Effector memory CD4-positive, alpha-beta T cell (primary cell): Measurements from ENCODE around the gene SHISA8.

ENCODE experiments used
- DNase-seq, 3 donors: peaks; one replicate each; pipeline ENCODE4 v3.0.0-alpha.2; 2020
- H3K27ac ChIP-seq: 2 replicates; pipeline ENCODE4 v1.7.0; 2013; ENCODE audit warnings: mild to moderate bottlenecking, low read length, moderate library complexity; ENCODE audit not compliant: insufficient read depth, poor library complexity, severe bottlenecking
- H3K27me3 ChIP-seq: replicated peaks from 2 replicates; pipeline ENCODE4 v1.7.0; 2013; ENCODE audit warnings: mild to moderate bottlenecking, low read length; ENCODE audit not compliant: insufficient read depth, control insufficient read depth, poor library complexity, severe bottlenecking
- H3K36me3 ChIP-seq: 2 replicates; pipeline ENCODE4 v1.7.0; 2013; ENCODE audit warnings: mild to moderate bottlenecking, low read length, moderate library complexity; ENCODE audit not compliant: control insufficient read depth, insufficient read depth
- H3K4me1 ChIP-seq: 2 replicates; pipeline ENCODE4 v1.7.0; 2013; ENCODE audit warnings: low read length, mild to moderate bottlenecking; ENCODE audit not compliant: control insufficient read depth, insufficient read depth, poor library complexity, severe bottlenecking
- H3K4me3 ChIP-seq: 2 replicates; pipeline ENCODE4 v1.7.0; 2013; ENCODE audit warnings: low read length, low read depth, mild to moderate bottlenecking; ENCODE audit not compliant: insufficient read depth, poor library complexity, severe bottlenecking
- H3K9me3 ChIP-seq: 2 replicates; pipeline ENCODE4 v1.7.0; 2013; ENCODE audit warnings: mild to moderate bottlenecking, low read length, moderate library complexity; ENCODE audit not compliant: control insufficient read depth

The SHISA8 gene

DNA sequence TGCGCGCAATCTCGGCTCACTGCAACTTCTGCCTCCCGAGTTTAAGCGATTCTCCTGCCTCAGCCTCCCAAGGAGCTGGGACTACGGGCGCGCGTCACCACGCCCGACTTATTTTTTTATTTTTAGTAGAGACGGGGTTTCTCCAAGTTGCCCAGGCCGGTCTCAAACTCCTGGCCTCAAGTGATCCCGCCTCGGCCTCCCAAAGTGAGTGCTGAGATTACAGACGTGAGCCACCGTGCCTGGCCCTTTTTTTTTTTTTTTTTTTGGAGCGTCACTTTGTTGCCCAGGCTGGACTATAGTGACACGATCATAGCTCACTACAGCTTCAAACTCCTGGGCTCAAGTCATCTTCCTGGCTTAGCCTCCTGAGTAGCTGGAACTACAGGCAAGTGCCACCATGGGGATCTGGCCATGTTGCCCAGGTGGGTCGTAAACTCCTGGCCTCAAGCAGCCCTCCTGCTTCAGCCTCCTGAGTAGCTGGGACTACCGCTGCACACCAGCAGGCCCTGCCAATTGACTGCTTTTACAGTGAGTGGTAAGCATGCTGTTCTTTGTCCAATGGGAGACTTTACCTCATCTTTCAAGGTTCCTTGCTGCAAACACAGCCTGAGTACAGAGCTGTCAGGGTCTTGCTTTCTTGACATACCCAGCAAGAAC, 32.7 kb upstream of the SHISA8 start:
- peak overlapping the region; percentile 70 for H3K4me3 ChIP-seq
- H3K9me3 ChIP-seq = no peaks in the 10 kb centered on the region

DNA sequence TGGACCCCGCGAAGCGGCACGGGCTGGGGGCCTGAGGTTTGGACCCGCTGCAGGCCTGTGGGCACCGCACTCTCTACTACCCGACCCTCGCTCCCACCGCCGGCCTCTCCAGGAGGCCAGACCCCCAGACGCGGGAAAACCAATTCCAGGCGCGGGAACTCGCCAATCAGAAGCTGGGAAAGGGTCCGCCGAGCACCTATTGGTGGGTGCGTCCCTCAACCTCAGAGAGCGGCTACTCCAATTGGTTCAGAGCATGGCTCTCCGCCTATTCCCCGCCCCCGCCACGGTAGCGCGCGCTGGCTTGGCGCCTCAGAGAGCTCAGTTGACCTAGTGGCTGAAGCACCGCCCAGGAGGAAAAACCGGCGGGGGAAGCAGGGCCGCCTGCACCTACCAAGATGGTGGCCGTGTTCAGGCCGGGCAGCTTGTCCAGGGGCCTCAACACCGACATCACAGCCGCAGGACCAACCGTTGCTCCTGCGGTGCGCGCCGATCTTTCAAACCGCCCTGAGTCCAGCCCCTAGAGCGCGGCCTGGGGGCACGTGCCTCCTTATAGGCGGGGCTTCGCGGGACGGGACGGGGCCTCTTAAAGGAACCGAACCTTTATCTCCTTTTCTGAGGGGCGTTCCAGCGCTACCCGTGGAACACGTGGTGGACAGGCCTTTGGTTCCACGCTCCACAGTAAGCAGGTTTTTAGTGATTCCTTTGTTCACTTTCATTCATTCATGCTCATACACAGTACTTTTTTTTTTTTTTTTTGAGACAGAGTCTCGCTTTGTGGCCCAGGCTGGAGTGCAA, 32.0 kb upstream of the SHISA8 start, which contains the start of gene CENPM:
Gene CENPM, minus strand, starts transcription at position 524 of the 795 bp plus-strand sequence. Its CDS starts 76 bp downstream, at position 448.
- Histone ChIP-seq H3K9me3 (no peaks in the 10 kb centered on the region), H3K36me3 (no peaks in the 10 kb centered on the region), H3K4me3 (peak within 1 kb of the TSS; percentile 70), H3K4me1 (peaks cover 17% of the 10 kb centered on the region), H3K27me3 (no peaks in the 10 kb centered on the region), H3K27ac (peak within 1 kb of the TSS; percentile 15)
- DNase-seq = peak; percentile 67 to 83 (median 77)

More for the DNA sequence above, 32.7 kb upstream of the SHISA8 start:
- Histone ChIP-seq H3K36me3 (no peaks in the 10 kb centered on the region), H3K27me3 (no peaks in the 10 kb centered on the region), H3K4me1 (peaks cover 17% of the 10 kb centered on the region), H3K27ac (peak overlapping the region; percentile 15)
- DNase-seq = no peak

DNA sequence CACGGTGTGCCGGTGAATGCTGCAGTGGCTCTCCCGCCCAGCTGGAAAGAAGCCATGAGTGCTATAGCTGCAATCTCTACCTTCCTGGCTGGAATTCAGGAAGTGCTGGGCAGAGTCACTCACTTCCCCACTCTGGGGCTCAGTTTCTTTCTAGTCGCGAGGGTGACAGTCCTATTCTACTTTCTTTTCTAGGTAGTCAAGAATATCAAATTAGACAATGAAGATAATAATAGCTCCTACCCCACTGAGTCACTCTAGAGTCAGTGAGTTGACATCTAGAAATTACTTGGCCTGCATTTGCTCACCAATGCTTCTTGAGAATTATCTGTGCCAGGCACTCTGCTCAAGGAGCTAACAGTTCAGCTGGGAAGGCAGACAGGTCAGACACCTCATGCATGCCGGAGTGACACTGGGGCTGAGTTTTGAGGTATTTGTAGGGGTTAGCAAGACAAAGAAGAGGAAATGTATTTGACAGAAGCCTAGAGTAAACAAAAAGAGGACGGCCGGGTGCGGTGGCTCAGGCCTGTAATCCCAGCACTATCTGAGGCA, 28.9 kb upstream of the SHISA8 start:
- H3K4me3 ChIP-seq = no peak overlapping the region
- H3K27me3 ChIP-seq = no peaks in the 10 kb centered on the region
- no peak overlapping the region for H3K27ac ChIP-seq
- H3K9me3 ChIP-seq = no peaks in the 10 kb centered on the region
- H3K36me3 ChIP-seq = no peaks in the 10 kb centered on the region
- peaks cover 42% of the 10 kb centered on the region for H3K4me1 ChIP-seq
- no peak for DNase-seq

DNA sequence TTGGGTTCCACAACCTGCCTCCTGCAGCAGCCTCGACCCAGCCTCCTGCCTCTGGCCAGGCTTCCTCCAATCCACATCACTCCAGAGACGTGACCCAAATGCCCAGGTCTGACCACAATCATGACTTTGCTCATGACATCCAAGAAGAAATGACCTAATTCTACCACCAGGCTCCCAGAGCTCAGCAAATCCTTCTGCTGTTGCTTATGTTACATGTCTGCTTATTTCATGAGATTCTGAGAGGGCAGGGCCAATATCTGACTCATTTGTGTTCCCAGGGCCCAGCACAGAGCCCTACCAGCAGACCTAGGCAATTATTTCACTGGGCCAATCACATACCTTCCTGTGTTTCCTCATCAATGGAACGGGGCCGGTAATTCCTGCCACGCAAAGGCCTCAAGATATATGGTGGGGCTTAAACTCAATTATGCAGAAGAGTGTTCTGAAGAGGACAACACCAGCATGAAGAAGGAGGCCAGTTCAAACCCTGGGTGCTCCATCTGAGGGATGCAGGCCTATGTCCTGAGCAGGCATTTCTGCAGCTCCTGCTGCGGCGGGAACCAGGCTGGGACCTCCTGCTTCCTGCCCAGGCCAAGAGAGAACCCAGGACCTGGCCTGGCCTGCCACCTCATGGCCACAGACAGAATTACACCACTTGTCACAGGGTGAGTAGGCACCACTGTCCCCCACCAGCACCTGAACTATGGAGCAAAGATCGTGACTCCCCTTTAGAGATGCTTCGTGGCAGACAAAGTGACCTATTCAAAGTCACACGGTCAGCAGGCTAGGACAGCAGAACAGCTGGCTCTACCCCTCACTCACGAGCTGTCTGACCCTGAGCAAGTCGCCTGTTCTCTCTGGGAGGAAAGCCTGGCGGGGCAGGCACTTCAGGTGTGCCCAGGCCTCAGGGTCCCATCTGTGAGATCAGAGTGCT, 26.2 kb upstream of the SHISA8 start:
- no peak overlapping the region for H3K4me3 ChIP-seq
- no peaks in the 10 kb centered on the region for H3K27me3 ChIP-seq
- H3K36me3 ChIP-seq = no peaks in the 10 kb centered on the region
- peak overlapping the region; percentile 98 for H3K27ac ChIP-seq
- no peaks in the 10 kb centered on the region for H3K9me3 ChIP-seq
- peaks cover 34% of the 10 kb centered on the region for H3K4me1 ChIP-seq
- peak; percentile 70 to 80 (median 76) for DNase-seq

DNA sequence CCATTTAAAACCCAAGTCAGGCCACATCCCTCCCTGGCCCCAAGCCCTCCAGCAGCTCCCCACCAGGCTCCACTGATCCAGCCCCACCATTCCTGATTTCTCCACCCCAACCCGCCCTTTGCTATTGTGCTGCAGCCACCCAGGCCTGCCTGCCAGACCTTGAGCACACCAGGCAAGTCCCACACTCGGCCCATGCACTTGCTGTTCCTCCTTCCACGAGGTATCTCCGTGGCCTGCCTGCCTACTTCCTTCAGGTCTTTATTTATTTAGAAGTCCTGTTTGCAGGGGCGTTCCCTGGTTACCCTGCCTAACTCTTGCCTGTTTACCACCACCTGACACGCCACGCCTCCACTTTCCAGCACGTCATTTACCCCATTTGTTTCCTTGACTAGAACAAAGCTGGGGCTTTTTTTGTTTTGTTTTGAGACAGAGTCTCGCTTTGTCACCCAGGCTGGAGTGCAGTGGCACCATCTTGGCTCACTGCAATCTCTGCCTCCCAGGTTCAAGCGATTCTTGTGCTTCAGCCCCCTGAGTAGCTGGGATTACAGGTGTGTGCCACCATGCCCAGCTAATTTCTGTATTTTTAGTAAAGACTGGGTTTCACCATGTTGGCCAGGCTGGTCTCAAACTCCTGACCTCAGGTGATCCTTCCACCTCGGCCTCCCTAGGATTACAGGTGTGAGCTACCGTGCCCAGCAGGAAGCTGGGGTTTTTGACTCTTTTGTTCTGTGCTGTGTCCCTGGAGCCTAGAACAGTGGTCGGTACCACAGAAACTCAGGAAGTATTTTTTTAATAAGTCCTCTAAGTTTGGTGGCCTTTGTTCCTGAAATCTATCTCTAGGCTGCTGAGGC, 25.3 kb upstream of the SHISA8 start:
- DNase-seq = peak; percentile 94 to 96 (median 96)
- H3K27me3 ChIP-seq = no peaks in the 10 kb centered on the region
- peaks cover 28% of the 10 kb centered on the region for H3K4me1 ChIP-seq
- peak overlapping the region; percentile 4 for H3K4me3 ChIP-seq
- no peaks in the 10 kb centered on the region for H3K36me3 ChIP-seq
- H3K27ac ChIP-seq = peak overlapping the region; percentile 98
- no peaks in the 10 kb centered on the region for H3K9me3 ChIP-seq

DNA sequence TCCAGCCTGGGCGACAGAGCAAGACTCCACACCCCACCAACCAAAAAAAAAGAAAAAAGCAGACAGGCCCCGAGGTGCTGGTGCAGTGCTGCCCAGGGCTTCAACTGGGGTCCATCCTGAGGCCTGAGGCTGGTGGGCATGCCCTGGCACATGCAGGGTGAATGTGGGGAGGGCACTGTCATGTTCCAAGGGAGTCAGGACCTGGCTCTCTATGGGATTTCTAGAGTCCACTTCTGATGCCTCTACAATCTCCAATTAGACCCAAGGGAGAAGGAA, 22.0 kb upstream of the SHISA8 start:
- H3K9me3 ChIP-seq = no peaks in the 10 kb centered on the region
- no peak for DNase-seq
- no peak overlapping the region for H3K4me3 ChIP-seq
- H3K36me3 ChIP-seq = no peaks in the 10 kb centered on the region
- peaks cover 28% of the 10 kb centered on the region for H3K4me1 ChIP-seq
- no peaks in the 10 kb centered on the region for H3K27me3 ChIP-seq
- H3K27ac ChIP-seq = no peak overlapping the region

DNA sequence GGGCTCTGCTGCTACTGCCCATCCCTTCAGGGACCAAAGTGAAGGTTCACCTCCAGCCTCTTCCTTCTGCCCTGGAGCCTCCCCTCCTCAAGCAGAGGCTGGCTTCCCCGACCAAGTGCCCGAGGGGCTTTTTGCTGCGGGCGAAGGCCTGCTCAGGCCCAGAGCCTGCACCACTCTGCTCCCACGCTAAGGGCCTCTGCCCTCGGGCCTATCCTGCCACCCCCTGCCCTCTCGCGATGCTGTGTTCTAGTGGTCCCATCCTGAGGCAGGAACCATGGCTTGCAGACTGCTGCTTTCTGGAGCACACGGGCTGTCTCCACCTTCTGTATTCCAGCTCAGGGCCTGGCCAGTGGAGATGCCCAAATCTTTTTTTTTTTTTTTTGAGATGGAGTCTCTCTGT, 20.6 kb upstream of the SHISA8 start:
- Histone ChIP-seq H3K4me1 (peaks cover 17% of the 10 kb centered on the region), H3K36me3 (no peaks in the 10 kb centered on the region), H3K9me3 (no peaks in the 10 kb centered on the region), H3K27me3 (no peaks in the 10 kb centered on the region), H3K4me3 (no peak overlapping the region), H3K27ac (no peak overlapping the region)
- no peak for DNase-seq

DNA sequence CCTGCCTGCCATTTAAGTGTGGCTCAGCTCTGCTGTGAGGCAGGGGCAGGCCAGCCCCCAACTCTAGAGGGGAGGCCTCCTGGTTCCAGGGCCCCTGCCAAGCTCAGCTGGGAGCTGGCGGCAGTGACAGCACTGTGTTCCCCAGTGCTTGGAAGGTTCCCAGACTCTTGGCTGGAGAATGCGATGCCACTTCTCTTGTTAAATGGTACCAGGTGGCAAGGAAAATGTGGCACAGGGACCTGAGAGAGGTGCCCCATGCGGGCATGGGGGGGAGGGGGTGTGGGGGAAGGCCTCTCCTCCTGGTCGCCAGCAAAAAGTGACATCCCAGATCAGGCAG, 20.1 kb upstream of the SHISA8 start:
- Histone ChIP-seq H3K4me3 (no peak overlapping the region), H3K4me1 (peaks cover 15% of the 10 kb centered on the region), H3K27ac (no peak overlapping the region), H3K9me3 (no peaks in the 10 kb centered on the region), H3K27me3 (no peaks in the 10 kb centered on the region), H3K36me3 (no peaks in the 10 kb centered on the region)
- no peak for DNase-seq

DNA sequence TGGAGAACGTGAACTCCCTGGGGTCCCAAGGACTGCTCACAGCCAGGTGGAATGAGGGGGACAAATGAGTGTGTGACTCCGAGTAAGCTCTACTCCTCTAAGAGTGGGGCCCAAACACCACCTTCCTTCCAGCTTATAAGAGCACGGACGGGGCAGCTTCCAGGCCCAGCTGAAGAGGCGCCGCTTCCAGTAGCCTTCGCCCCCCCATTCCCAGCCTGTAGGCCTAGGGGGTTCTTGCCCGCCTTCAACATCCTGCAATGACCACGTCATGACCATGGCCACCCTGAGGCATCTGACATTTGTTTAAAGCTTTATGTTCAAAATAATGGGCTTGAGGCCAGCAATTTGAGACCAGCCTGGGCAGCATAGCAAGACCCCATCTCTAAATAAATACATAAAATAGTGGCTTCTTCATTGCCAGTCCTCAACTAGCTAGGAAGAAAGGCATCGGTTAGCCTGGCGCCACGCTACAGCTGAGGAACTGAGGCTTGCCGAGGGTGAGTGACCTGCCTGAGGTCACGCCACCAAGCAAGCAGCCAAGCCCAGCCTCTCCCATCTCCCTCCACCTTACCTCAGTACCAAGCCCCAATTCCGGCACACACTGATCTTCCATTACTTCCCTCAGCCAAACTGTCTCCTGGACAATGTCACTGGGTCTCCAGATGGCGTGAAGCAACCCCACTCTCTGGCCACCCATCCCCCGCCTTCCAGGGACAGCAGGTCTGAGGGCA, 19.6 kb upstream of the SHISA8 start:
- H3K4me1 ChIP-seq = peaks cover 11% of the 10 kb centered on the region
- no peak overlapping the region for H3K27ac ChIP-seq
- H3K36me3 ChIP-seq = no peaks in the 10 kb centered on the region
- no peaks in the 10 kb centered on the region for H3K9me3 ChIP-seq
- H3K27me3 ChIP-seq = no peaks in the 10 kb centered on the region
- DNase-seq = no peak
- H3K4me3 ChIP-seq = no peak overlapping the region
